Trophoblast cell (in vitro differentiated cells and primary cell): ENCODE results near the gene HSD17B7.
A peak's percentile ranks its signal among the peaks of the same experiment; 100 is the strongest.

Experiments
- DNase-seq, 2 donors: peaks; one replicate each; pipeline ENCODE4 v3.0.0-alpha.2; 2016
- H2AFZ ChIP-seq: 2 replicates; pipeline ENCODE4 v1.6.1; 2013; ENCODE audit warnings: low read length, moderate library complexity, mild to moderate bottlenecking; ENCODE audit not compliant: insufficient read depth, poor library complexity
- H2AK5ac ChIP-seq: 2 replicates; pipeline ENCODE4 v1.6.1; 2013; ENCODE audit warnings: mild to moderate bottlenecking, low read length
- H2BK120ac ChIP-seq: 2 replicates; pipeline ENCODE4 v1.6.1; 2013; ENCODE audit warnings: low read length, mild to moderate bottlenecking, moderate library complexity; ENCODE audit not compliant: insufficient read depth, poor library complexity
- H2BK12ac ChIP-seq: 2 replicates; pipeline ENCODE4 v1.6.1; 2013; ENCODE audit warnings: mild to moderate bottlenecking, low read length, moderate library complexity
- H2BK5ac ChIP-seq: 2 replicates; pipeline ENCODE4 v1.6.1; 2013; ENCODE audit warnings: low read length, low read depth, moderate library complexity, mild to moderate bottlenecking; ENCODE audit not compliant: poor library complexity
- H3K14ac ChIP-seq: 2 replicates; pipeline ENCODE4 v1.6.1; 2013; ENCODE audit warnings: mild to moderate bottlenecking, low read length
- H3K18ac ChIP-seq: 2 replicates; pipeline ENCODE4 v1.6.1; 2013; ENCODE audit warnings: mild to moderate bottlenecking, low read length
- H3K23ac ChIP-seq: 2 replicates; pipeline ENCODE4 v1.6.1; 2013; ENCODE audit warnings: low read length
- H3K27ac ChIP-seq: 2 replicates; pipeline ENCODE4 v1.5.1; 2013; ENCODE audit warnings: low read depth, mild to moderate bottlenecking, inconsistent platforms, low read length, moderate library complexity
- H3K27me3 ChIP-seq: 2 replicates; pipeline ENCODE4 v1.6.1; 2013; ENCODE audit warnings: inconsistent platforms, mild to moderate bottlenecking, low read length, moderate library complexity; ENCODE audit not compliant: insufficient read depth
- H3K36me3 ChIP-seq, 2 experiments: 1 replicate in 1 of 2; 2 replicates in 1 of 2; pipeline ENCODE4 v1.6.1; 2013; ENCODE audit warnings: low read length in 2 of 2, mild to moderate bottlenecking in 2 of 2, moderate library complexity in 1 of 2; ENCODE audit not compliant: insufficient read depth in 2 of 2, control insufficient read depth in 1 of 2
- H3K4ac ChIP-seq: 2 replicates; pipeline ENCODE4 v1.6.1; 2013; ENCODE audit warnings: low read depth, mild to moderate bottlenecking, low read length, moderate library complexity
- H3K4me1 ChIP-seq, 2 experiments: 1 replicate in 1 of 2; 2 replicates in 1 of 2; pipeline ENCODE4 v1.6.1; 2013; ENCODE audit warnings: low read length in 2 of 2, mild to moderate bottlenecking in 2 of 2, moderate library complexity in 1 of 2; ENCODE audit not compliant: insufficient read depth in 2 of 2, control insufficient read depth in 1 of 2
- H3K4me2 ChIP-seq: 2 replicates; pipeline ENCODE4 v1.6.1; 2013; ENCODE audit warnings: inconsistent platforms, mild to moderate bottlenecking, low read length, moderate library complexity
- H3K4me3 ChIP-seq: 2 replicates; pipeline ENCODE4 v1.5.1; 2013; ENCODE audit warnings: mild to moderate bottlenecking, low read depth, low read length, inconsistent platforms
- H3K79me1 ChIP-seq: one replicate; pipeline ENCODE4 v1.6.1; 2013; ENCODE audit warnings: low read length
- H3K79me2 ChIP-seq: 2 replicates; pipeline ENCODE4 v1.6.1; 2013; ENCODE audit warnings: low read length, mild to moderate bottlenecking; ENCODE audit not compliant: control insufficient read depth, insufficient read depth, poor library complexity
- H3K9ac ChIP-seq: 2 replicates; pipeline ENCODE4 v1.6.1; 2013; ENCODE audit warnings: mild to moderate bottlenecking, low read length
- H3K9me3 ChIP-seq: 2 replicates; pipeline ENCODE4 v1.6.1; 2013; ENCODE audit warnings: low read depth, mild to moderate bottlenecking, control low read depth, inconsistent platforms, low read length; ENCODE audit not compliant: insufficient read depth
- H4K12ac ChIP-seq: 2 replicates; pipeline ENCODE4 v1.6.1; 2013; ENCODE audit warnings: low read depth, mild to moderate bottlenecking, low read length, moderate library complexity
- H4K8ac ChIP-seq: 2 replicates; pipeline ENCODE4 v1.6.1; 2013; ENCODE audit warnings: low read depth, mild to moderate bottlenecking, low read length, moderate library complexity
- H4K91ac ChIP-seq: one replicate; pipeline ENCODE4 v1.6.1; 2013; ENCODE audit warnings: low read depth, mild to moderate bottlenecking, low read length, moderate library complexity
- WGBS: extraction: QIAGEN DNeasy Blood & Tissue Kit; methylation state at CpG from one replicate; pipeline ENCODE4 v1.1.7; 2013; ENCODE audit warnings: missing lambda C conversion rate; ENCODE audit not compliant: insufficient read length, insufficient coverage; ENCODE audit errors: extremely low coverage; 5-methylcytosine and 5-hydroxymethylcytosine counted together

The HSD17B7 gene

GRCh38 chr1:162757476-162757875 lies 33.0 kb upstream of the HSD17B7 start:
- no peak overlapping the region for H2AK5ac ChIP-seq
- H4K12ac ChIP-seq = no peak overlapping the region
- no peak for DNase-seq
- no peaks in the 10 kb centered on the region for H3K4me1 ChIP-seq
- no peak overlapping the region for H3K18ac ChIP-seq
- H3K36me3 ChIP-seq = no peaks in the 10 kb centered on the region
- H4K91ac ChIP-seq = no peak overlapping the region
- no peaks in the 10 kb centered on the region for H3K27me3 ChIP-seq
- no peak overlapping the region for H4K8ac ChIP-seq
- H3K23ac ChIP-seq = no peak overlapping the region
- H2BK12ac ChIP-seq = no peak overlapping the region
- H3K4ac ChIP-seq = no peak overlapping the region
- no peaks in the 10 kb centered on the region for H3K9me3 ChIP-seq
- no peak overlapping the region for H2BK120ac ChIP-seq
- H3K27ac ChIP-seq = no peak overlapping the region
- H3K4me3 ChIP-seq = no peak overlapping the region
- no peak overlapping the region for H3K14ac ChIP-seq
- H2BK5ac ChIP-seq = no peak overlapping the region
- H3K79me2 ChIP-seq = no peaks in the 10 kb centered on the region
- H3K4me2 ChIP-seq = no peak overlapping the region
- WGBS = no CpG with 5 or more reads among the region's 1 CpG
- no peaks in the 10 kb centered on the region for H3K79me1 ChIP-seq
- no peak overlapping the region for H2AFZ ChIP-seq
- no peak overlapping the region for H3K9ac ChIP-seq

DNA sequence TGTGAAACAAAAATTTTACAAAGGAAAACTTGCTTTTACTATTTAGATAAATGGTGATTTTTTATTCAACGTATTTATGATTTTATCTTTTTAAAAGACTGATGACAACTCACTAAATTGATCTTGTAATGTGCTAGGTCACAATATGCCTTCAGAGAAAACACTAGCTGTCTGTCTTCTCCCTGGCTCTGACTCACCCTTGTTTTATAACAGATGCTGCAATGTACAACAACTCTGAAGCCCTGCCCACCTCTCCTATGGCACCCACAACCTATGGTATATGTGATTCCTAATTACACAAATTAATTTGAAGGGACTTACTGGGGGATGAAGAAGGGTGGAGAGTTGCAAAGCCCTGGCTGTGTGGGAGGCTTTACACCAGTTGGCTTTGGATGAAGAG lies 24.7 kb upstream of the HSD17B7 start:
- Histone ChIP-seq H3K27me3 (no peaks in the 10 kb centered on the region), H3K36me3 (no peaks in the 10 kb centered on the region), H3K4me2 (no peak overlapping the region), H2BK120ac (no peak overlapping the region), H4K91ac (no peak overlapping the region), H3K4ac (no peak overlapping the region), H3K23ac (no peak overlapping the region), H3K4me3 (no peak overlapping the region), H2BK12ac (no peak overlapping the region), H4K12ac (no peak overlapping the region), H3K79me1 (no peaks in the 10 kb centered on the region), H3K27ac (no peak overlapping the region), H2BK5ac (no peak overlapping the region), H3K9ac (no peak overlapping the region), H3K18ac (no peak overlapping the region), H2AFZ (no peak overlapping the region), H4K8ac (no peak overlapping the region), H3K9me3 (peaks cover 2% of the 10 kb centered on the region), H3K14ac (no peak overlapping the region), H3K79me2 (no peaks in the 10 kb centered on the region), H2AK5ac (no peak overlapping the region), H3K4me1 (peaks cover 4% of the 10 kb centered on the region in 2 experiments)
- DNase-seq = peak in 1 of 2 donors; percentile 10
- no CpG with 5 or more reads among the region's 1 CpG for WGBS

GRCh38 chr1:162772571-162773154 lies 17.8 kb upstream of the HSD17B7 start:
- WGBS = no CpG with 5 or more reads among the region's 4 CpGs
- H2BK5ac ChIP-seq = no peak overlapping the region

DNA sequence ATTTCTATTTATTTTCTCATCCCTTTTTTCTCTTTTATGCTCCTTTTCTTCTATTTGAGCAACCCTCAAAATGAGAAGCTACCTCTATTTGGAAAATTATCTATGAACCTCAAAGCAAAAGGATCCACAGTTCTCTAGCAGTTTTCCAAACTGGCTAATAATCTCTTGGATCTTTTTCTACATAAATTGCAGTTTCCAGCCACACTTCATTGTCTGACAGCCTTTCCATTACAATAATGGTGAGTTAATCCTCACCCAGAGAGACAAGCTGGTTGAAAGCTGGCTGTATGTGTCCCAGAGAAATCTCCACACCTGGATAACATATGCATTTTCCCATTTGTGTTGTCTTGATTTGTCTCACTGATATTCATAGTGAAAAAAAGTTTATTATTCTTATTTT lies 16.5 kb upstream of the HSD17B7 start:
- H2BK120ac ChIP-seq = no peak overlapping the region
- no peak overlapping the region for H2AFZ ChIP-seq
- H3K23ac ChIP-seq = no peak overlapping the region
- no peak overlapping the region for H3K14ac ChIP-seq
- no peak overlapping the region for H4K91ac ChIP-seq
- no peak overlapping the region for H4K8ac ChIP-seq
- H2AK5ac ChIP-seq = no peak overlapping the region
- H3K4me3 ChIP-seq = no peak overlapping the region
- no peak overlapping the region for H3K18ac ChIP-seq
- no peaks in the 10 kb centered on the region for H3K36me3 ChIP-seq
- H3K4ac ChIP-seq = no peak overlapping the region
- no peak overlapping the region for H4K12ac ChIP-seq
- DNase-seq = no peak
- H3K79me1 ChIP-seq = no peaks in the 10 kb centered on the region
- no peaks in the 10 kb centered on the region for H3K79me2 ChIP-seq
- no peaks in the 10 kb centered on the region for H3K27me3 ChIP-seq
- H3K9ac ChIP-seq = no peak overlapping the region
- no peaks in the 10 kb centered on the region for H3K9me3 ChIP-seq
- H3K4me2 ChIP-seq = no peak overlapping the region
- no peak overlapping the region for H2BK12ac ChIP-seq
- H3K4me1 ChIP-seq = peaks cover 4 to 7% of the 10 kb centered on the region in 2 experiments
- H2BK5ac ChIP-seq = no peak overlapping the region
- H3K27ac ChIP-seq = no peak overlapping the region

More at GRCh38 chr1:162772571-162773154, 17.8 kb upstream of the HSD17B7 start:
- no peak overlapping the region for H2AFZ ChIP-seq
- no peaks in the 10 kb centered on the region for H3K79me2 ChIP-seq
- no peak overlapping the region for H3K14ac ChIP-seq
- no peak overlapping the region for H3K9ac ChIP-seq
- no peak for DNase-seq
- no peak overlapping the region for H2AK5ac ChIP-seq
- no peak overlapping the region for H3K4ac ChIP-seq
- H3K27me3 ChIP-seq = no peaks in the 10 kb centered on the region
- H3K23ac ChIP-seq = no peak overlapping the region
- H2BK12ac ChIP-seq = no peak overlapping the region
- H3K79me1 ChIP-seq = no peaks in the 10 kb centered on the region
- H4K8ac ChIP-seq = no peak overlapping the region
- H4K91ac ChIP-seq = no peak overlapping the region
- H3K4me1 ChIP-seq = peaks cover 4 to 6% of the 10 kb centered on the region in 2 experiments
- no peaks in the 10 kb centered on the region for H3K36me3 ChIP-seq
- H3K18ac ChIP-seq = no peak overlapping the region
- H4K12ac ChIP-seq = no peak overlapping the region
- H2BK120ac ChIP-seq = no peak overlapping the region
- peaks cover 2% of the 10 kb centered on the region for H3K9me3 ChIP-seq
- no peak overlapping the region for H3K27ac ChIP-seq
- H3K4me2 ChIP-seq = no peak overlapping the region
- no peak overlapping the region for H3K4me3 ChIP-seq
